Measurements from ENCODE around the gene CORO1C.
A peak's percentile ranks its signal among the peaks of the same experiment; 100 is the strongest.
"Not testable (repeated sequence)": the region's sequence is repeated elsewhere in the genome, so short reads cannot be mapped to it uniquely, and the experiment has no call there.

The CORO1C gene

DNA sequence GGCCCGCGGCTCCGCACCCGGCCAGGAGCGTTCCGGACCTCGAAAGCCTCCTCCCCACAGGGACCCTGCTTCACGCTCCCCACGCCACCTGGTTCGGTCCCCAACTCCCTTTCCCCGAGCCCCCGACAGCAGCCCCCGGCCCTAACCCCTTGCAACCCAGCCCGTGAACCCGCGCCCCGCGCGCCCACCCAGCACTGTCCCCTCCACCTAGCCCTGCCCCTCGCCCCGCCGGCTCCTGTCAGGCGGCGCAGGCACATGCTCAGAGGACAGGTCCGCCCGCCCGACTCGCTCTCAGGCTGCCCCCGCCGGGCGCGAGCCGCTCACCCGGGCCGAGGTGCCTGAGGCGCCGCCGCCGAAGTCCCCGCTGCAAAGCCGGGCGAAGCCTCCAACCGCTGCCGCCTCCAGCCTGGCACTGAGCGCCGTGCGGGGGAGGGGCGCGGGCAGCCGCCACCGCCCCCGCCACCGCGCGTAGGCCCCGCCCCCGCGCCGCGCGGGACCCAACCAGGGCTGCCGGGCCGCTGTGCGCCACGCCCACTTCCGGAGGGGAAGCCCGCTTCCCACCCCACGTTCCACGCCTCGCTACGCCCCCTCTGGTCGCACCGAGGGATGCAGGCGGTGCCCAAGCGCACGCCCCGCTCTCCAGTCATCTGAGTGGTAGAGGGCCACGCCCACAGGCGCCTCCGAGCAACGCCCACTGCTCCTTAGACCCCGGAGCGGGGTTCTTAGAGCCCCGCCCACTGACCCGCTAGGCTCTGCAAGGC, at the start of gene CORO1C:
Gene CORO1C (minus strand): TSS at position 414 of the 761 bp plus-strand sequence. CDS start 30,200 bp downstream, outside the sequence.
- DNase-seq: peak; percentile 94

DNA sequence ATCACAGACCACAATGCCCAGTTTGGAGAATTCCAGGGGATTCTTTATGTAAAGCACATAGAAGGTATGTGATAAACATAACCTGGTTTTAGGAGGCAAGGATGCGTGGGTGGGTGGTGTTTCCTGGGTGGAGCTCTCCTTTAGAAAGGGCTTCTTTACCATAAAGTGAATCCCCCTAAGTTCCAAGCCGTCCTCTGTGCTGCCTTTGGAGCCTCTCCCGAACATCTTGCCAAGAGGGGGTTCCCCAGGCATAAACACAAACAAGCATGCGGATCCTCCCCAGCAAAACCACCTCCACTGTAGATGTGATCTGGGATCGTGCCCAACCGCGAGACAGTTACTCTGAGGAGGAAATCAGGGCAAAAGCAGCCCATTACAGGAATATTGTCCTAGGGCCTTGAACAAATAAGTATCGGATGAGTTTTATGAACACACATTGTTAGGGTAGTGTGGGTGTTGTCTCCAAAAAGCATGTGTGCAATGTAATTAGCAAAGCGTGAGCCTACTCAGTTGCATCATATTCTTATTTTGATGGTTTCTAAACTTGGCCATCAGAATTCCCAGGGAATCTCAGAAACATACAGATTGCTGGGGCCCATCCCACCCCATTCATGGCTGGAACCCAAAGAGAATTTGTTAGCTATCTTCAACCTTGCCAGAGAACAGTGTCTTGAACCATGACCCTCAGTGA, 48.8 kb upstream of the CORO1C start:
- DNase-seq: no peak

DNA sequence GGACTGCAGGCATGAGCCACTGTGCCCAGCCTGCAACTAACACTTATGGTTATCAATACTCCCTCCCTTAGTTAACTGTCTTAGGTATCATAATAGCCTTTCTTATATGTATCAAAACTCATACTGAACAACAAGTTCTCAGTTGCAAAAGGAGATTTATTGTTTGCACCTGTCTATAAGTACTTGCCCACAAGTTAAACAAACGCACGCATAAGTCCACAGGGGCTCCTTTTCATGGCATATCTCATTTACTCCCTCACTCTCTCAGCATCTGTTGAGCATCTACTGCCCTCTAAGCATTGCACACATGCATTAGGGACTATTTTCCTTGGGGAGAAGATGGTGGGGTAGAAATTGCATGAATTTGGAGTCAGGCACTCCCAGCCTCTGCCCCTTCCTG, 46.7 kb upstream of the CORO1C start:
- no peak for DNase-seq

DNA sequence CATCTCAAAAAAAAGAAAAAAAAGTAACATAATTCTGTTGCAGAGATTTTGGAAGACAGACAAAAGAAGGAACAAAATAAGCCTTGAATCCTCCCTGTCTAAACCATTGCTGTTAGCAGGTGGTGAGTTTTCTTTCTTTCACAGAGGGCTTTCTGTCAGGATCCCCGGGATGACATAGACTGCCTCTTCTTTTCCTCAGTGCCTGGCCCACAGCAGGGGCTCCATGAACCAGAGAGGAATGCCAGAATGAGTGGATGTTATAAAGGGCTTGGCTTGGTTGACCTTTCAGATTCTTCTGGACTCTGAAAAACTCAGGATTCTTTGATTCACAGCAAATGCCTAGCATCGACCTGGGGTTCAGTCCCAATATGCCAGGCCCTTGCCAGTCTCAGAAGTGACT, 45.8 kb upstream of the CORO1C start:
- DNase-seq: no peak

DNA sequence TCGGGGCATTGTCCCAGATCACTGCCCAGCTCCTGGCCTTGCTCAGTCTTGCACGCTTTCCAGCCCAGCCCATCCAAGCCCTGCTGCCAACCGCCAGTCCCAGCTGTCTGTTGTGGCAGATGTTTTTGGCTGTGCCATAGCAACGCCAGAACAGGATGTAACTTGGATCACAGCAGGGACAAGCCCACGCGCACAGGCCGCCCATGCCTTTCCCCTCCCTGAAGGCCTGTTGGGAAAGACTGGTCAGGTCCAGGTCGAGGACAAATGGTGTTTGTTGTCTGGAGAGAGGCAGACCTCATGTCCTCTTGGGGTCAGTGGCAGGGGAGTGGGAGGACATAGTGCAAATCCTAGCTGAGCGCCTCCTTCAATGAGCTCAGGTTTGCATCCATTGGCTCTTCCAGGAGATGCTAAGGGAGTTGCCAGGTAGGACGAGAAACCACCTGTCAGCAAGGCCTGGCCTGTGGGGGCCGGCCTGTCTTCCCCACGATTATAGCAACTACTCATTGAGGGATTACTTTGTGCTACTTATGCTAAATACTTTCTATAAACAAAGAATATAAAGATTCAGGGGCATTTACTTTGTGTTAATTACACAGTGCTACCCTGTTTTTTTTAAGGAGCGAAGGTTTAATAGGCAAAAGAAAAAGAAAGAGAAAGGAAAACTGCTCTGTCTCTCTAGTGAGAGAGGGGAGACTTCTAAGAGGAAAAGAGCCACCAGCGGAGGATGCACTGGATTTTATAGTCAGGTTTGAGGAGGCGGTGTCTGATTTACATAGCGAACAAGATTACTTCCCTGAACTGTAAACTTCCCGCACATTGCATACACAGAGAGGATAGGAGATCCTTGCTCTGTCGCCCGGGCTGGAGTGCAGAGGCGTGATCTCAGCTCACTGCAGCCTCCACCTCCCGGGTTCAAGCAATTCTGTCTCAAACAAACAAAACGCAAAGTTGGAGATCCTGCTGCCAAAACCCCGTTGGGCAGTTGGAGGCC, 42.8 kb upstream of the CORO1C start:
- DNase-seq: peak; percentile 16

DNA sequence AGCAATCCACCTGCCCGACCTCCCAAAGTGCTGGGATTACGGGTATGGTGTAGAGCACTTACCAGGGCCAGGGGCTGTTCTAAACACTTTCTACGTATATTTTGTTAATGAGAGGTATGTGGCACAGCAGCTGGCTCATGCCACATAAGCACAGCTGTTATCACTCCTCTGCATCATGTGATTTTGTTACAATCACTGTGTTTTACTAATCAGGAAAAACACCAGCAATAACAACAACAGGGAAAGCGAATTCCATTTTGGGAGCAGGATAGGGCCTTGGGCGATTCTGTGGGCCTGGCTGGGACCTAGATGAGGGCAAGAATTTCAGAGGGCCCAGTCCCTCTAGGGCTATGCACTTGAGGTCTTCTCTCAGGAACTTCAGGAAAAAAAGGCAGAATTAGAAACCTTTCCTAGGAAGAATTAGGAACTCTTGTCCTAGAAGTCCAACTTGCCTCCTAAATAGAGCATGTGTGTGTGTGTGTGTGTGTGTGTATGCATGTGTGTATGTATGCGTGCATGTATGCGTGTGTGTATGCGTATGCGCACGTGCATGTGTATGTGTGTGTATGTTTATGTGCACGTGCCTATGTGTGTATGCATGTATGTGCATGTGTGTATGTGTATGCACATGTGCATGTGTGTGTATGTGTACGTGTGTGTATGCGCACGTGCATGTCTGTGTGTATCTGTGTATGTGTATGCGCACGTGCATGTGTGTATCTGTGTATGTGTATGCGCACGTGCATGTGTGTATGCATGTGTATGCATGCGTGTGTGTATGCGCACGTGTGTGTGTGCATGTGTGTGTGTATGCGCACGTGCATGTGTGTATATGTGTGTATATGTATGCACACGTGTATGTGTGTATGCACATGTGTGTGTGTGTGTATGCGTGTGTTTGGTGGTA, 41.8 kb upstream of the CORO1C start:
- DNase-seq: no peak

DNA sequence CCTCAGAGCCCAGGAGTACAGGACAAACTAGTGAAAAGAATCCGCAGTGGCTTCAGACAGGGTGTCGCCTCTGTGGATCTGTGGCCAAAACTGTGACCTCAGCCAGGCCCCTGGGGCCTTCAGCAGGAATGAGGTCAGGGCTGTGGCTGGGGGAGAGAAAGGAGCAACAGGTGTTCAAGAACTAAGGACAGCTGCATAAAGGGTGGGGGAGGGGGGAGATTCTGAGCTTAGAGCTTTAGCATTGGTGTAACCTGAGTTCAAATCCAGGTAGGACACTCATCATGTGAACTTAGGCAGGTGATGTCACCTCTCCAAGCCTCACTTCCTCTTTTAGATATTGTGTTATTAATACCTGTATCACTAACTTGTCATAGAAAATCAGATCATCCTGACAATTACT, 40.9 kb upstream of the CORO1C start:
- no peak for DNase-seq

DNA sequence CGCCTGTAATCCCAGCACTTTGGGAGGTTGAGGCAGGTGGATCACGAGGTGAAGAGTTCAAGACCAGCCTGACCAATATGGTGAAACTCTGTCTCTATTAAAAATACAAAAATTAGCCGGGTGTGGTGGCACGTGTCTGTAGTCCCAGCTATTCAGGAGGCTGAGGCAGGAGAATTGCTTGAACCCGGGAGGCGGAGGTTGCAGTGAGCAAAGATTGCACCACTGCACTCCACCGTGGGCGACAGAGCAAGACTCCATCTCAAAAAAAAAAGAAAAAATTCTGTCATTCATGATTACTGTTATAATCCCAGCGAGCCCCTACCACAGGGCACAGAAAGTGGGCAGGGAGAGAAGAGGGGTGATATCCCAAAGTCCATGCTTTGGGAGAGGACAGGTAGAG, 40.5 kb upstream of the CORO1C start:
- not testable (repeated sequence) for DNase-seq

DNA sequence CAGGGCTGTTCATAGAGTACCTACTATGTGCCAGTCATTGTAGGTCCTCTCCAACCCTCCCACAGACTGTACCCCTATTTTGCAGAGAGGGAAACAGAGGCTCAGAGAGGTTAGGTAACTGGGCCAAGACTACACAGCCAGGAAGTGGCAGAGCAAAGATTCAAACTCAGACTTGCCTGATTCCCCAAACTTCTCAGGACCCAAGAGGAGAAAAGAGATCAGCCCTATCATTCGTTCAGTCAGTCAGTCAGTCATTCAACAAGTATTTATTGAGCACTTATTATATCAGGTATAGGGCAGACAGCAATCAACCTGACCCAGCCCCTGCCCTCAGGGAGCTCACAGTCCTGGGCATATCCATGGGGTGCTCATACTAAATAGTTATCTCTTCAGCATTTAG, 39.6 kb upstream of the CORO1C start:
- DNase-seq: no peak

DNA sequence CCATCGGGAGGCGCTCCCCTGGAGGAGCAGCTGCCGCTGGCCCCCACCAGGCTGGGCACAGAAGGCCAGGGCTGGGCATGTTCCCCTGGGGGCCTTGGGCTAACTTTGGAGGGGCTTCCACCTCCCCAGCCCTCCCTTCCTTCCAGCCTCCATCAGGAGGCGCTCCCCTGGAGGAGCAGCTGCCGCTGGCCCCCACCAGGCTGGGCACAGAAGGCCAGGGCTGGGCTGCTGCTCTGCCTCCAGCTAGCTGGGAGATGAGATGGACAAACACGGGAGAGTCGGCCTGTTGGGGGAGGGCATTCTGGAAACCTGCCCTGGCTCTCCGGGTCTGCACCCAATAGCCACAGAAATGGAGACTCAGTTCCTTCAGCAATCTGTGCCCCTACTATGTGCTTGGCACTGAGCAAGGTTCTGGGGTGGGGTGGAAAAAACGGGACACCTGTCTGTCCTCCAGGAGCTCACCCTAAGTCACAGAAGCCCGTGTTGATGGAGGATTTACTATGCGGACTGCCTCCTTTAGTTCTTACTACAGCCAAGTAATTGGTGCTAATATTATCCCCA, 39.0 kb upstream of the CORO1C start:
- no peak for DNase-seq

DNA sequence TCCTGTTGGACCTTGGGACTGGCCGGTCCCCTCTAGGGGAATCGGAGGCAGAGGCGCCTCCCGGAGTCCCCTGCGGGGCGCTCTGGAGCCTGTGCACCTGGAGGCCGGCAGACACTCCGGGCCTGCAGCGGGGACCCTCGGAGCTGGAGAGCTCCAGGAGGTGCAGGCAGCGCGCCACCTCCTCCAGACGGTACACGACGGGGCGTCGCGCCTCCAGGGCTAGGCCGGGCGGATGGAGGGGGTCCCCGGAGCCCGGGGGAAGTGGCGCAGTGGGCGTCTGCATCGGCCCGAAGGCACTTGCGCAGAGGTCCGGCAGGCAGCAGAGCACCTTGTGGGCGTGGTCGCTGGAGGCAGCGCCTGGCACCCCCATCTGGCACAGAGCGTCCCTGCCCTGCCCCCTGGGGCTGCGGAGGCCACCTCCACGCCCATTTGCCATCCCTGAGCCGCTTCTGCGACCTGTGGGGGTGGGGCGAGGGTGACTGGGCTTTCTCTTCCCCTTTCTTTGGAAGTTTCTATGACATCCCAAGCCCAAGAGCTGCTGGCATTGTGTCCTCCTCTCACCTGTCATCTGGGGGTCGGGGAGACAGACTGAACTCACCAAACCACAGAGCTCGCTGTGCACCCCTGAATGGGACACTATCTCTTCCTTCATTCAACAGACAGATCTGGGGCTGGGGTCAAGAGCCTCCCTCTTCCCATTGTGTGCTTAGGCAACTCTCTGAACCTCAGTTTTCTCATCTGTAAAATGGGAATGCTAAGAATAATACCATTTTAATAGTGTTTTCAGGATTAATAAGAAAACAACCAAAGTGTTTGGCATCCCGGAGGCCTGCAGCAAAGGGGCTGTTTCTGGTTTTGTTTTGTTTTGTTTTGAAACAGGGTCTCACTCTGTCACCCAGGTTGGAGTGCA, 37.5 kb upstream of the CORO1C start:
- no peak for DNase-seq

DNA sequence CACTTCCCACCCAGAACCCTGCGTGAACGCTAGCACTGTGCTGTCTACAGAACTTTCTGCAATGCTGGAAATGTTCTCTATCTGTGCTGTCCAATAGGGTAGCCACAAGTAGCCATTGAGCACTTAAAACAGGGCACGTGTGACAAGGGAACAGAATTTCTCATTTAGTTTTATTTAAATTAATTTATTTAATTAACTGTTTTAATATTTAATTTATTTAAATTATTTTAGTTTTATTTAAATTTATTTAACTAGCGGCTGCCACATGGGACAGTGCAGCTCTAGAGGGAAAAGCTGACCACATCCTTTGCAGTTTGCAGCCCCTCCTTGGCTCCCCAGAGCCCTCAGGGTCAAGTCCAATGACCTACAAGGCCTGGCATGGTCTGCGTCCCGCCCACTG, 35.0 kb upstream of the CORO1C start:
- DNase-seq: no peak

DNA sequence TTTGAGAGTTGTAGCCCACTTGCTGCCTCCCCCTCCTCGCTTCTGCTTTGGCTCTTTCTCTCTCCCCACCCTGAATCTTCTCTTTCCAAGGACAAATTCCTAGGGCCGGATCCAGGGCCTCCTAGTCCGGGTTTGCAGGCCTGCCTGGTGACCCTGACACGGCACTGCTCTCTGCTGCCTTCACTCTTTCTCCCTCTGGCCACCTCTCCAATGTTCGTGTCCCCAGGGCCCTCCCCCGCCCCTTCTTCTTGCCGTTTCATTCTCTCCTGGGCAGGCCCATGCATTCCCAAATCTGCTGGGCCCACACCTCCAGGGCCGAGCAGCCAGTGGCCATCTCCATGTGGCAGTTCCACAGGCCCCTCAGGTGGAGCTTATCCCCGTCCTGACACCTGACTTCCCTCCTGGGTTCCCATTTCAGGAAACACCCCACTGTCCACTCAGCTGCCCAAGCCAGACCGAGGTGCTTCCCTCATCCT, 34.0 kb upstream of the CORO1C start:
- no peak for DNase-seq

DNA sequence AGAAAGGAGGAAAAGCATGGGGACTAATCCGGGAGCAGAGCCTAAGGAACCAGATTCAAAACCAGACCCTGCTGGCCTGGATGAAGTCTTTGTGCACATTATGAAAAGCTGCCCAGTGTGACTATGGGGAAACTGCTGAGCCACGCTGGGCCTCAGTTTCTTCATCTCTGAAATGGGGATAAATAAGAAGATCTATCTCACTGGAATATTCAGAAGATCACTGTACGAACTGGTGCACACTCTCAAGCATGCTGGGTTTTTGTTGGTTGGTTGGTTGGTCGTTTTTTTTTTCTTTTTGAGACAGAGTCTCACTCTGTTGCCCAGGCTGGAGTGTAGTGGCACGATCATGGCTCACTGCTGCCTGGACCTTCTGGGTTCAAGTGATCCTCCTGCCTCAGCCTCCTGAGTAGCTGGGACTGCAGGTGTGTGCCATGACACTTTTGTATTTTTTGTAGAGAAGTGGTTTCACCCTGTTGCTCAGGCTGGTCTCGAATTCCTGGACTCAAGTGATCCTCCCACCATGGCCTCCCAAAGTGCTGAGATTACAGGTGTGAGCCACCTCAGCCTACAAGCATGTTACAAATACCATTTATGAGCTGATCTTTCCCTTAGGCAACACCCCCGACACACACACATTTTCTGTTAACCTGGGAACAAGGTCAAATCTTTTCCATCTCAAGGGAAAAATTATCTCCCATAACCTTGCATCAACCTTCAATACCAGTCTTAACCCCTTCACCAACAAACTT, 33.4 kb upstream of the CORO1C start:
- no peak for DNase-seq

DNA sequence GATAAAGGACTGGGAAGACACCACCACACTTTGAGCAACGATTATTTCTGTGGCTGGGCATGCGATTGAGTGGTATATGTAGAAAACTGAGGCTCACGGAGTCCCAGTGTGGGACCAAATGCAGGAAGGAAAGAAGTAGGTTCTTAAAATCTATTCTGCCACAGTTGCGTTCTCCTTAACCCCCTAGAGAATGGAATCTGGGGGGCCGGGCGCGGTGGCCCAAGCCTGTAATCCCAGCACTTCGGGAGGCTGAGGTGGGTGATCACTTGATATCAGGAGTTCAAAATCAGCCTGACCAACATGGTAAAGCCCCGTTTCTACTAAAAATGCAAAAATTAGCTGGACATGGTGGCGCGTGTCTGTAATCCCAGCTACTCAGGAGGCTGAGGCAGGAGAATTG, 29.9 kb upstream of the CORO1C start:
- no peak for DNase-seq

DNA sequence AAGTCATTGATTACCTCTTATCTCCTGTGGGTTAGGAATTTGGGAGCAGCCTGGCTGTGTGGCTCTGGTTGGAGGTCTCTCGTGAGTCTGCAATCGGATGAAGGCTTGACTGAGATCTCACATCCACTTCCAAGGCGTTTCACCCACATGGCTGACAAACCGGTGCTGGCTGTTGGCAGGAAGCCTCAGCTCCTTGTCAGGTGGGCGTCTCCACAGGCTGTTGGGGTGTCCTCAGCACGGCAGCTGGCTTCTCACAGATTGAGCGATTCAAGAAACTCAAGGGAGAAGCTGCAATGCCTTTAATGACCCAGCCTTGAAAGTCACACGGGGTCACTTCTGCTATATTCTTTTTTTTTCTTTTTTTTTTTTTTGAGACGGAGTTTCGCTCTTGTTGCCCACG, 28.6 kb upstream of the CORO1C start:
- DNase-seq: no peak

DNA sequence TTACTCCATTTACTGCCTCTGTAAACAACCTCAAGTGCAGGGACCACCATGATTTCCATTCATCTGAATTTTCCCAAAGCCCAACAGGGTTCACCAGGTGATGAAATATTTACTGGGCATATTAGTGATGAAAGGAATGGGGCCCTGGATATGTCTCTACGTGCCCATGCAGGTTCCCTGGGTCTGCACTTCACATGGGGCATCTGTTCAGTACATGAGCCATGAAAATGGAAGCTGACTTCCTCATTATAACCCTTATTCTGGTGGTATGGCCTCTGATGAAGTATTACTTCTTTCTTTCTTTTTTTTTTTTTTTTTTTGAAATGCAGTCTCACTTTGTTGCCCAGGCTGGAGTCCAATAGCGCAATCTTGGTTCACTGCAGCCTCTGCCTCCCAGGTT, 26.5 kb upstream of the CORO1C start:
- DNase-seq: no peak

DNA sequence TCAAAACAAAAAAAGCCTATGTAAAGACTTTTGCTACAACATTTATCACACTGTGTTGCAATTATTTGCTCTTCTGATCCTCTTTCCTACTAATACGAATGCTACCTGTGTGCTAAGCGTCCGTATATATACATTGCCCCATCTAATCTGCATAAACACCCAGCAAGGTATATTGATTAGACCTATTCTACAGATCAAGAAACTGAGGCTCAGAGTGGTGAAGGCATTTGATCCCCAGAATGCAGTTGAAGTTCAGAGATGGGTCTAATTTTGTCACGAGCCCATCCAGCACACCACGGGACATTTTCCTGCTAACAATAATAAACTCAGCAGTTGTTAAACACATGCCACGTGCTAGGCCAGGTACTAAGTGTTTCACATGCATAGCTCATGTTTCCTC, 25.1 kb upstream of the CORO1C start:
- no peak for DNase-seq

DNA sequence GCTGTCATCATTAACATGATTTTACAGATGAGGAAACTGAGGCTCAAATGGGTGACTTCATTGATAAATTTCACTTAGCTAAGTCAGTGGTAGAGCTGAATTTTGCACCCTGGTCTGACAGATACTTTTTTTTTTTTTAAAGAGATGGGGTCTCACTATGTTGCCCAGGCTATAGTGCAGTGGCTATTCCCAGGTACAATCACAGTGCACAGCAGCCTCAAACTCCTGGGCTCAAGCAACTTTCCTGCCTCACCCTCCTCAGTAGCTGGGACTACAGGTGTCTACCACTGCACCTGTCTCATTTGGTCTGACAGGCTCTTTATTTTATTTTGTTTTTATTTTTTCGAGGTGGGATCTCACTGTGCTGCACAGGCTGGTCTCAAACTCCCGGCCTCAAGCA, 24.2 kb upstream of the CORO1C start:
- DNase-seq: no peak

DNA sequence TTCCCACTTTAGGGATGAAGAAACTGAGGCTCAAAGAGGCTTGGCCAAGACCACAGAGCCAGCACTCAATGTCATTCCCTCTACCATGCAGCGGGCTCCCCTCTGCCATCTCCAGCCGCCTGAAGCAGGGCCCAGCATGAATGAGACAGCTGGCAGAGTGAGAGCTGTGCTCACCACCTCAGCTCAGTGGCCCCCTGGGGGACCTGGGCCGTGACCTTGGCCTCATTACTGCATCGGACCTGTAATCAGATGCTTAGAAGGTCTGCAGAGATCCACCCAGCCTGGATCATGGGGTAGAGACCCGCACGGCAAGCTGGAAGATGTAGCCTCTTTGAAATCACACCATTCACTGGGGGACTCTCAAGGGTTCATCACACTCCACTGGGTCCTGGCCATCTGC, 22.7 kb upstream of the CORO1C start:
- DNase-seq: no peak
